OCI-LY1 (cell line): ENCODE measurements around the gene SPDYE6.
A peak's percentile ranks its signal among the peaks of the same experiment; 100 is the strongest.
"Not testable (repeated sequence)": the region's sequence is repeated elsewhere in the genome, so short reads cannot be mapped to it uniquely, and the experiment has no call there.

Source experiments
- H2AFZ ChIP-seq: fragments of 200-600 bp; sonication (generic), shearing (Covaris generic); 2 replicates; pipeline ENCODE4 v1.6.0; 2014; ENCODE audit warnings: antibody characterized with exemption, mild to moderate bottlenecking, low read length
- H3F3A ChIP-seq: fragments of 200-600 bp; sonication (generic), shearing (Covaris generic); 2 replicates; pipeline ENCODE4 v1.6.0; 2014; ENCODE audit warnings: mild to moderate bottlenecking, antibody characterized with exemption, low read length, moderate library complexity; ENCODE audit not compliant: insufficient read depth
- H3K27ac ChIP-seq: fragments of 200-600 bp; sonication (generic); 2 replicates; pipeline ENCODE4 v1.5.1; 2014; ENCODE audit warnings: low read length, mixed run types, mild to moderate bottlenecking, low read depth; ENCODE audit not compliant: poor library complexity, severe bottlenecking
- H3K27me3 ChIP-seq: fragments of 200-600 bp; sonication (generic); 2 replicates; pipeline ENCODE4 v1.6.0; 2014; ENCODE audit warnings: antibody characterized with exemption, mild to moderate bottlenecking, low read length, moderate library complexity; ENCODE audit not compliant: insufficient read depth
- H3K36me3 ChIP-seq: fragments of 200-600 bp; sonication (generic); 2 replicates; pipeline ENCODE4 v1.6.1; 2014; ENCODE audit warnings: mild to moderate bottlenecking, antibody characterized with exemption, low read length, moderate library complexity, mixed read lengths; ENCODE audit not compliant: insufficient read depth
- H3K4me1 ChIP-seq: fragments of 200-600 bp; sonication (generic); 2 replicates; pipeline ENCODE4 v1.5.1; 2014; ENCODE audit warnings: mild to moderate bottlenecking, low read length, moderate library complexity; ENCODE audit not compliant: insufficient read depth, severe bottlenecking
- H3K4me2 ChIP-seq: fragments of 200-600 bp; sonication (generic), shearing (Covaris generic); 2 replicates; pipeline ENCODE4 v1.6.1; 2014; ENCODE audit warnings: low read length
- H3K4me3 ChIP-seq: fragments of 200-600 bp; sonication (generic); 2 replicates; pipeline ENCODE4 v1.5.1; 2014; ENCODE audit warnings: low read length, low read depth, mild to moderate bottlenecking, mixed read lengths; ENCODE audit not compliant: poor library complexity, severe bottlenecking
- H3K79me2 ChIP-seq: fragments of 200-600 bp; shearing (Covaris generic); 2 replicates; pipeline ENCODE4 v1.6.1; 2016; ENCODE audit warnings: mixed run types, low read length, mixed read lengths; ENCODE audit not compliant: insufficient read depth
- H3K9ac ChIP-seq: fragments of 200-600 bp; sonication (generic), shearing (Covaris generic); 2 replicates; pipeline ENCODE4 v1.6.1; 2014; ENCODE audit warnings: mild to moderate bottlenecking, low read length, mixed read lengths
- H3K9me2 ChIP-seq: fragments of 200-600 bp; sonication (generic), shearing (Covaris generic); 2 replicates; pipeline ENCODE4 v1.6.1; 2014; ENCODE audit warnings: low read depth, mild to moderate bottlenecking, low read length, mixed read lengths
- H3K9me3 ChIP-seq: fragments of 200-600 bp; shearing (Covaris generic); 2 replicates; pipeline ENCODE4 v1.6.1; 2014; ENCODE audit warnings: low read length, mixed read lengths
- H4K20me1 ChIP-seq: fragments of 200-600 bp; sonication (generic), shearing (Covaris generic); 2 replicates; pipeline ENCODE4 v1.6.0; 2016; ENCODE audit warnings: mild to moderate bottlenecking, low read length; ENCODE audit not compliant: insufficient read depth

The SPDYE6 gene

GRCh38 chr7:102337002-102337401, 19.2 kb downstream of the SPDYE6 start:
- peak overlapping the region; percentile 98 for H3K27ac ChIP-seq
- H3K9ac ChIP-seq = peak overlapping the region; percentile 73
- H3K9me3 ChIP-seq, H2AFZ ChIP-seq, H4K20me1 ChIP-seq, H3K9me2 ChIP-seq, H3K27me3 ChIP-seq, H3F3A ChIP-seq, H3K79me2 ChIP-seq, H3K36me3 ChIP-seq: not testable (repeated sequence)
- H3K4me1 ChIP-seq = peaks cover 84% of the 10 kb centered on the region
- peak overlapping the region; percentile 72 for H3K4me2 ChIP-seq
- peak overlapping the region; percentile 51 for H3K4me3 ChIP-seq

GRCh38 chr7:102335574-102335973, 20.7 kb downstream of the SPDYE6 start:
- not testable (repeated sequence) for H2AFZ ChIP-seq, H3K9me2 ChIP-seq, H4K20me1 ChIP-seq, H3K4me3 ChIP-seq, H3K9ac ChIP-seq, H3F3A ChIP-seq, H3K79me2 ChIP-seq, H3K36me3 ChIP-seq, H3K9me3 ChIP-seq, H3K27me3 ChIP-seq
- Histone ChIP-seq H3K27ac (peak overlapping the region; percentile 98), H3K4me1 (peaks cover 88% of the 10 kb centered on the region), H3K4me2 (peak overlapping the region; percentile 23; the same call in 1 of the 2 replicates)

- H2AFZ ChIP-seq, H3F3A ChIP-seq, H3K79me2 ChIP-seq: not testable (repeated sequence)
Measured at GRCh38 chr7:102330666-102331460, 25.4 kb downstream of the SPDYE6 start.

GRCh38 chr7:102329366-102329765, 26.9 kb downstream of the SPDYE6 start:
- H3K79me2 ChIP-seq, H3K9me3 ChIP-seq, H3K9me2 ChIP-seq, H4K20me1 ChIP-seq, H3F3A ChIP-seq, H2AFZ ChIP-seq, H3K27me3 ChIP-seq: not testable (repeated sequence)
- Histone ChIP-seq H3K36me3 (peaks cover 28% of the 10 kb centered on the region), H3K4me1 (peaks cover 89% of the 10 kb centered on the region), H3K4me3 (peak overlapping the region; percentile 84), H3K27ac (peak overlapping the region; percentile 99), H3K4me2 (peak overlapping the region; percentile 95), H3K9ac (peak overlapping the region; percentile 71)

More at GRCh38 chr7:102330666-102331460, 25.4 kb downstream of the SPDYE6 start:
- H3K36me3 ChIP-seq = peaks cover 14% of the 10 kb centered on the region
- peak overlapping the region; percentile 84 for H3K4me3 ChIP-seq
- not testable (repeated sequence) for H3K9me3 ChIP-seq, H3K9me2 ChIP-seq, H4K20me1 ChIP-seq, H3K27me3 ChIP-seq
- H3K4me1 ChIP-seq = peaks cover 88% of the 10 kb centered on the region
- peak overlapping the region; percentile 95 for H3K4me2 ChIP-seq
- peak overlapping the region; percentile 99 for H3K27ac ChIP-seq
- peak overlapping the region; percentile 71 for H3K9ac ChIP-seq

GRCh38 chr7:102328863-102329262, 27.4 kb downstream of the SPDYE6 start:
- peaks cover 34% of the 10 kb centered on the region for H3K36me3 ChIP-seq
- H3K79me2 ChIP-seq, H3F3A ChIP-seq, H4K20me1 ChIP-seq, H3K9me2 ChIP-seq, H3K9me3 ChIP-seq, H2AFZ ChIP-seq, H3K27me3 ChIP-seq: not testable (repeated sequence)
- peak overlapping the region; percentile 99 for H3K27ac ChIP-seq
- peak overlapping the region; percentile 84 for H3K4me3 ChIP-seq
- peak overlapping the region; percentile 97 for H3K9ac ChIP-seq
- H3K4me2 ChIP-seq = peak overlapping the region; percentile 95
- peaks cover 94% of the 10 kb centered on the region for H3K4me1 ChIP-seq

GRCh38 chr7:102327183-102327582, 29.1 kb downstream of the SPDYE6 start:
- not testable (repeated sequence) for H3K79me2 ChIP-seq, H2AFZ ChIP-seq, H3F3A ChIP-seq, H3K27me3 ChIP-seq, H4K20me1 ChIP-seq, H3K9me3 ChIP-seq, H3K9me2 ChIP-seq
- Histone ChIP-seq H3K4me2 (peak overlapping the region; percentile 95), H3K36me3 (peaks cover 49% of the 10 kb centered on the region), H3K9ac (peak overlapping the region; percentile 97), H3K4me3 (peak overlapping the region; percentile 84), H3K4me1 (peaks cover 94% of the 10 kb centered on the region), H3K27ac (peak overlapping the region; percentile 99)
